Upper lobe of right lung (tissue), 1 donor: ENCODE results near the gene NUPR1. TPM values are rescaled to one million over a fixed set of nuclear protein-coding genes. Genes with fewer than 3 reads are reported as not detected.
"Not testable (repeated sequence)": the region's sequence is repeated elsewhere in the genome, so short reads cannot be mapped to it uniquely, and the experiment has no call there.

Source experiments
- ATAC-seq: fragments of 200-7000 bp; cut with Tn5 transposase; one replicate; pipeline ENCODE4 v1.9.1; 2020; ENCODE audit warnings: mild to moderate bottlenecking, moderate library complexity
- DNase-seq: peaks from one replicate; pipeline ENCODE4 v3.0.0-alpha.2; 2020
- H3K27ac ChIP-seq: fragments of 200-600 bp; one replicate; pipeline ENCODE4 v1.8.0; 2022
- H3K27me3 ChIP-seq: fragments of 200-600 bp; one replicate; pipeline ENCODE4 v1.8.0; 2022; ENCODE audit warnings: mild to moderate bottlenecking
- H3K36me3 ChIP-seq: fragments of 200-600 bp; one replicate; pipeline ENCODE4 v1.8.0; 2022
- H3K4me1 ChIP-seq: fragments of 200-600 bp; one replicate; pipeline ENCODE4 v1.8.0; 2022
- H3K4me3 ChIP-seq: fragments of 200-600 bp; one replicate; pipeline ENCODE4 v1.8.0; 2022; ENCODE audit warnings: mild to moderate bottlenecking
- H3K9me3 ChIP-seq: fragments of 200-600 bp; one replicate; pipeline ENCODE4 v1.8.0; 2022
- CTCF ChIP-seq: fragments of 200-600 bp; IDR thresholded peaks from one replicate; pipeline ENCODE4 v1.8.0; 2022; ENCODE audit warnings: antibody characterized with exemption
- intact Hi-C: fragments of 100-400 bp; cut with DNase I; formaldehyde crosslinking; loops from one replicate; pipeline ENCODE4 v1.11.0; 2022
- total RNA-seq: library from RNA; stranded (reverse); fragmentation: NEBNext Ultra II Directional; extraction: Animal tissue kit (Norgen Biotek cat#: 25700); gene quantifications from one replicate; pipeline ENCODE4 v1.2.1, GENCODE V29; 2021
- donor health status: DM: no; HTN: yes; CAD: no; lungs with severe emphysema.

The NUPR1 gene
- total RNA-seq, 1 donor from 2014 or later: 291 TPM

GRCh38 chr16:28504707-28505404 is 33.9 kb downstream of the NUPR1 start:
- no peak for TF ChIP-seq CTCF

GRCh38 chr16:28503470-28504259 is 35.1 kb downstream of the NUPR1 start:
- no peaks in the 10 kb centered on the region for H3K36me3 ChIP-seq
- H3K4me1 ChIP-seq: no peaks in the 10 kb centered on the region
- no peak overlapping the region for H3K27ac ChIP-seq
- intact Hi-C loops: no loop called here
- no peak overlapping the region for H3K4me3 ChIP-seq
- H3K27me3 ChIP-seq: no peaks in the 10 kb centered on the region
- DNase-seq (no peak), ATAC-seq (no peak)
- TF ChIP-seq CTCF: no peak
- H3K9me3 ChIP-seq: no peaks in the 10 kb centered on the region

More at GRCh38 chr16:28504707-28505404, 33.9 kb downstream of the NUPR1 start:
- Histone ChIP-seq H3K4me3 (no peak overlapping the region), H3K27ac (no peak overlapping the region), H3K4me1 (no peaks in the 10 kb centered on the region), H3K9me3 (no peaks in the 10 kb centered on the region), H3K27me3 (no peaks in the 10 kb centered on the region), H3K36me3 (no peaks in the 10 kb centered on the region)
- DNase-seq (no peak), ATAC-seq (no peak)
- intact Hi-C loops: no loop called here

DNA sequence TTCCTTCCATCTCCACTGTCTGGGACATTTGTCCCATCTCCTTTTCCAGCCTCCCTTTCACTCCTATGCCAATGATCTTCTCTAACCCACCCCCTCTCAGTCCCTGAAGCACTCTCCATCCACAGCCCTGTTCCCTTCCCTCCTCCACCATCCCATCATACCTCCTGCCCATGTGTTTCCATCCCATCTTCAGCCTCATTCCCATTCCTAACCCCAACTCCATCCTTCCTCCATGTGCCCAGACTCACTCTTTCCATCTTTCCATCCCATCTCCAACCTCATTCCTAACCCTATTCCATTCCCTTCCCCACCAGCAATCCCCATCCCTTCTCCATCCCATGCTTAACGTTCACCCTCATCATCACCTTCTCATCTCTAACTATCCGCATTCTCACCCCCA is 36.5 kb downstream of the NUPR1 start:
- Histone ChIP-seq H3K4me3 (no peak overlapping the region), H3K27ac (no peak overlapping the region), H3K4me1 (no peaks in the 10 kb centered on the region), H3K36me3 (no peaks in the 10 kb centered on the region), H3K9me3 (no peaks in the 10 kb centered on the region), H3K27me3 (no peaks in the 10 kb centered on the region)
- no peak for ATAC-seq
- intact Hi-C loops: no loop called here
- TF ChIP-seq CTCF: no peak
- DNase-seq: no peak

DNA sequence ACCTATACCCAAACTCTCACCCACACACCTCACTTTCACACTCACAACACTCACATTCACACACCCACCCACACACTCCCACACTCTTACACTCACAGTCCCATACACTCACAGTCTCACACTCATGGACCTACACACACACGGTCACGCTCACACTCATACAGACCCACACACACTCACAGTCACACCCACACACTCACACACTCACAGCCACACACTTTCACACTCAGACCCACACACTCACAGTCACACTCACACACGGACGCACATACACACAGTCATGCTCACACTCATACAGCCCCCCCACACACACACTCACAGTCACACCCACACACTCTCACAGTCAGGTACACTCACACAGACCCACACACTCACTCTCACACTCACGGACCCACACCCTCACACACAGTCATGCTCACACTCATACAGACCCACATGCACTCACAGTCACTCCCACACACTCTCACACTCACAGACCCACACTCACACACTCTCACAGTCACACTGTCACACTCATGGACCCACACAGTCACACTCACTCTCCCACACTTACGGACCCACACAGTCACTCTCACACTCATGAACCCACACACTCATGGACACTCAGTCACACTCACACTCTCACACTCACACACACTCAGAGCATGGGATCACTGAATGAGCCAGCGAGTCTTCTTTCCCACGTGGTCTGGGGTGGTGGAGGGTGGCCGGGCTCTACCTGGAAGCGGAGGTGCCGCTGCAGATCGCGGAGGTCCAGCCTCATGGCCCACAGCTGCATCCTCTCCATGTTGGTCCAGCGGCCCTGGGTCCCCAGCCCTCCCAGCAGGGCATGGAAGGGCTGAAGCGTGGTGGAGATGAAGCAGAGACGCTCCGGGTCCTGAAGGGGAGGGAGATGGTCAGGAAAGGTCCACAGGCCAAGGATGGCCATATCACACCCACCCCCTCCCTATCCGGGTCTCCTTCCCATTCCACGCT is 37.2 kb downstream of the NUPR1 start:
- TF ChIP-seq CTCF: no peak
- ATAC-seq: no peak

DNA sequence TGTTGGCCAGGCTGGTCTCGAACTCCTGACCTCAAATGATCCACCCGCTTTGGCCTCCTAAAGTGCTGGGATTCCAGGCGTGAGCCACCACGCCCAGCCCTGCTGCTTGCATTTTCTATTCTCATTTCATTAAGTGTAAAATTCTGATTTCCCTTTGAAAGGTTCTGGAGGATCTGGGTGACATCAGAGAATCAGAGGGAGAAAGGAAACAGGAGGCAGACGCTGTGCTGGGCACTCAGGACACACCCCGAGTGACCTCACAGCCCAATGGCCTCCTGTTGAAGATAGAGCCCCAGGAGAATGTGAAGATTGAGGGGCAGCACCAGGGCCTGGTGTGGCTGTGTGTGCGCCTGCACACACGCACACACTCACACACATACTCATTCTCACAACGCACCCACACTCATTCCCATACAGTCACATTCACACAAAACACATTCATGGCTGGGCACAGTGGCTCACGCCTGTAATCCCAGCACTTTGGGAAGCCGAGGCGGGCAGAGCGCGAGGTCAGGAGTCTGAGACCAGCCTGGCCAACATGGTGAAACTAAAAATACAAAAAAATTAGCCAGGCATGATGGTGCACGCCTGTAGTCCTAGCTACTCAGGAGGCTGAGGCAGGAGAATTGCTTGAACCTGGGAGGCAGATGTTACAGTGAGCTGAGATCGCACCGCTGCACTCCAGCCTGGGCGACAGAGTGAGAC is 38.1 kb downstream of the NUPR1 start:
- H3K27ac ChIP-seq, H3K36me3 ChIP-seq, H3K4me3 ChIP-seq, DNase-seq, H3K9me3 ChIP-seq, H3K4me1 ChIP-seq, H3K27me3 ChIP-seq, ATAC-seq, intact Hi-C loops: not testable (repeated sequence)

More for the DNA sequence above, 37.2 kb downstream of the NUPR1 start:
- intact Hi-C loops: no loop called here
- H3K27ac ChIP-seq: no peak overlapping the region
- no peaks in the 10 kb centered on the region for H3K27me3 ChIP-seq
- no peaks in the 10 kb centered on the region for H3K4me1 ChIP-seq
- H3K36me3 ChIP-seq: no peaks in the 10 kb centered on the region
- no peaks in the 10 kb centered on the region for H3K9me3 ChIP-seq
- no peak overlapping the region for H3K4me3 ChIP-seq
- DNase-seq: no peak
